Heart right ventricle (tissue), 16 donors: Measurements from ENCODE around the gene STEEP1. TPM values are rescaled to one million over a fixed set of nuclear protein-coding genes. Genes with fewer than 3 reads are reported as not detected.

ENCODE experiments used
- ATAC-seq, 8 donors: fragments of 200-7000 bp; cut with Tn5 transposase; one replicate each; pipeline ENCODE4 v1.9.1; 2020; ENCODE audit warnings: mild to moderate bottlenecking in 8 of 8, moderate library complexity in 8 of 8, moderate number of reproducible peaks in 1 of 8
- DNase-seq, 2 donors: peaks; one replicate each; pipeline ENCODE4 v3.0.0-alpha.2; 2020
- H3K27ac ChIP-seq, 10 donors: fragments of 200-600 bp; sonication (generic) in 2 of 10; one replicate each; pipeline versions ENCODE4 v1.5.0 to v1.8.0; 2020 to 2022; ENCODE audit warnings: mild to moderate bottlenecking in 3 of 10
- H3K27me3 ChIP-seq, 7 donors: fragments of 200-600 bp; one replicate each; pipeline ENCODE4 v1.8.0; 2021 to 2022; ENCODE audit warnings: mild to moderate bottlenecking in 2 of 7
- H3K36me3 ChIP-seq, 9 donors: fragments of 200-600 bp; sonication (generic) in 1 of 9; one replicate each; pipeline versions ENCODE4 v1.5.0 to v1.8.0; 2020 to 2022; ENCODE audit warnings: mild to moderate bottlenecking in 2 of 9
- H3K4me1 ChIP-seq, 9 donors: fragments of 200-600 bp; sonication (generic) in 1 of 9; one replicate each; pipeline versions ENCODE4 v1.5.0 to v1.8.0; 2020 to 2022; ENCODE audit warnings: mild to moderate bottlenecking in 4 of 9
- H3K4me3 ChIP-seq, 10 donors: fragments of 200-600 bp; sonication (generic) in 2 of 10; one replicate each; pipeline versions ENCODE4 v1.5.0 to v1.8.0; 2020 to 2022; ENCODE audit warnings: mild to moderate bottlenecking in 7 of 10, moderate library complexity in 2 of 10
- H3K9me3 ChIP-seq, 11 donors: fragments of 200-600 bp in 10 of 11; sonication (generic) in 2 of 11; one replicate each; pipeline versions ENCODE4 v1.5.0 to v1.8.0; 2013 to 2022; ENCODE audit warnings: mild to moderate bottlenecking in 2 of 11, control low read depth in 1 of 11, moderate library complexity in 1 of 11
- WGBS, 2 donors: extraction: QIAGEN DNeasy Blood & Tissue Kit; methylation state at CpG; one replicate each; pipeline ENCODE4 v1.1.7; 2013; ENCODE audit warnings: inconsistent platforms in 1 of 2; 5-methylcytosine and 5-hydroxymethylcytosine counted together
- intact Hi-C, 10 donors: fragments of 100-400 bp; cut with DNase I; formaldehyde crosslinking; loops; one replicate each; pipeline versions ENCODE4 v1.11.1 to v1.14.2; 2022
- polyA plus RNA-seq, 2 donors: library from polyadenylated mRNA; stranded (reverse); fragments of 200-250 nt; gene quantifications; one replicate each; pipeline ENCODE4 v1.2.3, GENCODE V29; 2013
- total RNA-seq, 10 donors: library from RNA; stranded (reverse); fragmentation: NEBNext Ultra II Directional in 3 of 10; extraction: Animal tissue kit (Norgen Biotek cat#: 25700) in 3 of 10; gene quantifications; one replicate each; pipeline versions ENCODE4 v1.2.1 to v1.2.4, GENCODE V29; 2021 to 2023
- TF ChIP-seq, protein P1 (sequence below), 9 donors: fragments of 200-600 bp; sonication (generic) in 2 of 9; IDR thresholded peaks; one replicate each; pipeline versions ENCODE4 v1.5.0 to v1.8.0; 2021 to 2022; ENCODE audit warnings: antibody characterized with exemption in 9 of 9, mild to moderate bottlenecking in 5 of 9, moderate library complexity in 1 of 9
- donor health status: Arrhythmogenic right ventricular cardiomyopathy.
- donor health status: ischemic (EF 13 %, LVEDD 7.1; RV severe dilation, severe dysfunction).
- donor health status: healthy with polysubstance abuse.
- donor health status: DM: no; HTN: yes; CAD: no.
- donor health status: DM: no; HTN: no; CAD: no.
- donor health status: ischemic (EF 25% LVEDD 6.9; RV normal size, moderate dysfunction).
- donor health status: ischemic (EF 25% LVEDD 5.7; RV mildly dilated, moderate dysfunction).
- donor health status: healthy.
- donor health status: DM: yes; HTN: yes; CAD: no.
- donor health status: Ischemic cardiomyopathy.
- donor health status: ischemic (EF 35%, LVEDD 5.7; RV mildly dilated, moderate dysfunction).
- donor health status: nonischemic (EF 11% LVEDD 7.7; RV severe dilation, severe dysfunction).
- donor health status: DM: yes; HTN: yes; CAD: no.
- donor health status: PGD.
- donor health status: ischemic (EF 29% LVEDD 5.4; RV normal size, mild dysfunction).
- donor health status: nonischemic (EF 23%, LVEDD 6.1; RV moderate dilation, normal function).

STEEP1 gene
- total and polyA plus RNA-seq, 12 donors = 2.7 to 24.0 (median 18.6) TPM

- Histone ChIP-seq H3K9me3 (no peaks in the 10 kb centered on the region), H3K27me3 (no peaks in the 10 kb centered on the region), H3K27ac (no peak overlapping the region), H3K4me3 (no peak overlapping the region), H3K4me1 (no peaks in the 10 kb centered on the region), H3K36me3 (no peaks in the 10 kb centered on the region)
- TF ChIP-seq, protein P1, sequence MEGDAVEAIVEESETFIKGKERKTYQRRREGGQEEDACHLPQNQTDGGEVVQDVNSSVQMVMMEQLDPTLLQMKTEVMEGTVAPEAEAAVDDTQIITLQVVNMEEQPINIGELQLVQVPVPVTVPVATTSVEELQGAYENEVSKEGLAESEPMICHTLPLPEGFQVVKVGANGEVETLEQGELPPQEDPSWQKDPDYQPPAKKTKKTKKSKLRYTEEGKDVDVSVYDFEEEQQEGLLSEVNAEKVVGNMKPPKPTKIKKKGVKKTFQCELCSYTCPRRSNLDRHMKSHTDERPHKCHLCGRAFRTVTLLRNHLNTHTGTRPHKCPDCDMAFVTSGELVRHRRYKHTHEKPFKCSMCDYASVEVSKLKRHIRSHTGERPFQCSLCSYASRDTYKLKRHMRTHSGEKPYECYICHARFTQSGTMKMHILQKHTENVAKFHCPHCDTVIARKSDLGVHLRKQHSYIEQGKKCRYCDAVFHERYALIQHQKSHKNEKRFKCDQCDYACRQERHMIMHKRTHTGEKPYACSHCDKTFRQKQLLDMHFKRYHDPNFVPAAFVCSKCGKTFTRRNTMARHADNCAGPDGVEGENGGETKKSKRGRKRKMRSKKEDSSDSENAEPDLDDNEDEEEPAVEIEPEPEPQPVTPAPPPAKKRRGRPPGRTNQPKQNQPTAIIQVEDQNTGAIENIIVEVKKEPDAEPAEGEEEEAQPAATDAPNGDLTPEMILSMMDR (IDR thresholded peaks at IDR 0.05) = peak; percentile 41 to 70 (median 55)
- intact Hi-C loops = no loop called here
- ATAC-seq (no peak), DNase-seq (peak in 1 of 2 donors; percentile 53)
- 11 to 15% methylated on average over 8 of the region's 8 CpGs for WGBS, 2 donors
Observed at GRCh38 chrX:119488749-119489148, 76.5 kb downstream of the STEEP1 start.

Other genes with a start within 250 kb of the STEEP1 start
- 1 to 10 TPM in 8 of 10 donors, under 1 TPM in 2; 0.63 to 5.9 (median 2.5) TPM for gene SLC25A43, start 166.1 kb downstream of the STEEP1 start, total RNA-seq
- 1 to 10 TPM; 3.0 to 3.4 TPM for gene SLC25A43, start 166.1 kb downstream of the STEEP1 start, polyA plus RNA-seq
- gene SLC25A5, start 97.0 kb downstream of the STEEP1 start, total RNA-seq = 100 to 1,000 TPM; 133 to 287 (median 184) TPM
- 100 to 1,000 TPM in 1 of 2 donors, 10 to 100 TPM in 1; 43.3 to 482 TPM for gene SLC25A5, start 97.0 kb downstream of the STEEP1 start, polyA plus RNA-seq
- gene UBE2A, start 9.2 kb upstream of the STEEP1 start, total RNA-seq = 10 to 100 TPM; 64.6 to 77.7 (median 67.8) TPM
- gene UBE2A, start 9.2 kb upstream of the STEEP1 start, polyA plus RNA-seq = 10 to 100 TPM; 51.7 to 64.3 TPM
- gene NKRF, start 41.0 kb upstream of the STEEP1 start, total RNA-seq = 1 to 10 TPM; 4.2 to 5.9 (median 4.6) TPM
- 1 to 10 TPM; 2.8 to 6.9 TPM for gene NKRF, start 41.0 kb upstream of the STEEP1 start, polyA plus RNA-seq
- gene SEPTIN6, start 127.8 kb upstream of the STEEP1 start, total RNA-seq = 10 to 100 TPM in 4 of 10 donors, 1 to 10 TPM in 6; 7.5 to 24.9 (median 9.3) TPM
- gene SEPTIN6, start 127.8 kb upstream of the STEEP1 start, polyA plus RNA-seq = 1 to 10 TPM; 4.6 to 7.5 TPM
- 1 to 10 TPM in 1 of 10 donors, under 1 TPM in 3, not detected in 6; 0.35 to 1.7 (median 0.36) TPM for gene SOWAHD, start 193.2 kb upstream of the STEEP1 start, total RNA-seq
- gene SOWAHD, start 193.2 kb upstream of the STEEP1 start, polyA plus RNA-seq = under 1 TPM in 1 of 2 donors, not detected in 1; 0.12 TPM
- 1,000 to 10,000 TPM; 1,035 to 1,338 (median 1,072) TPM for gene RPL39, start 226.2 kb upstream of the STEEP1 start, total RNA-seq
- gene RPL39, start 226.2 kb upstream of the STEEP1 start, polyA plus RNA-seq = 1,000 to 10,000 TPM; 1,899 to 6,428 TPM